NCI-H1048 (cell line): ENCODE measurements around the gene RALGPS1.
"Not testable (repeated sequence)": the region's sequence is repeated elsewhere in the genome, so short reads cannot be mapped to it uniquely, and the experiment has no call there.

Experiments used
- DNase-seq: peaks from one replicate; lab custom pipeline; 2025; lab: John Stamatoyannopoulos, UW

The RALGPS1 gene

GRCh38 chr9:127137640-127138360, 223.2 kb downstream of the RALGPS1 start:
- DNase-seq: no peak

GRCh38 chr9:127138444-127138843, 223.9 kb downstream of the RALGPS1 start:
- no peak for DNase-seq

GRCh38 chr9:127139071-127139731, 224.6 kb downstream of the RALGPS1 start:
- no peak for DNase-seq

- DNase-seq: no peak
Observed at GRCh38 chr9:127139775-127140174, 225.2 kb downstream of the RALGPS1 start.

- DNase-seq: no peak
Observed at GRCh38 chr9:127140181-127140580, 225.6 kb downstream of the RALGPS1 start.

- DNase-seq: no peak
Observed at GRCh38 chr9:127140842-127141675, 226.5 kb downstream of the RALGPS1 start.

- no peak for DNase-seq
Observed at GRCh38 chr9:127142291-127142690, 227.7 kb downstream of the RALGPS1 start.

GRCh38 chr9:127142931-127143464, 228.4 kb downstream of the RALGPS1 start:
- DNase-seq: no peak

GRCh38 chr9:127143920-127144465, 229.4 kb downstream of the RALGPS1 start:
- no peak for DNase-seq

- DNase-seq: no peak
Observed at GRCh38 chr9:127144670-127145445, 230.3 kb downstream of the RALGPS1 start.

- DNase-seq: not testable (repeated sequence)
Observed at GRCh38 chr9:127146841-127147240, 232.3 kb downstream of the RALGPS1 start.

GRCh38 chr9:127147251-127147650, 232.7 kb downstream of the RALGPS1 start:
- DNase-seq: no peak

GRCh38 chr9:127148014-127148413, 233.4 kb downstream of the RALGPS1 start:
- no peak for DNase-seq

- no peak for DNase-seq
Observed at GRCh38 chr9:127149010-127149409, 234.4 kb downstream of the RALGPS1 start.

- no peak for DNase-seq
Observed at GRCh38 chr9:127149463-127150390, 235.1 kb downstream of the RALGPS1 start.

- no peak for DNase-seq
Observed at GRCh38 chr9:127153501-127153900, 238.9 kb downstream of the RALGPS1 start.

- no peak for DNase-seq
Observed at GRCh38 chr9:127154003-127154389, 239.4 kb downstream of the RALGPS1 start.

GRCh38 chr9:127154390-127155191, 240.0 kb downstream of the RALGPS1 start:
- no peak for DNase-seq

GRCh38 chr9:127155314-127155960, 240.9 kb downstream of the RALGPS1 start:
- DNase-seq: no peak
